ENCODE data around the gene PAF1. TPM values are rescaled to one million over a fixed set of nuclear protein-coding genes. Genes with fewer than 3 reads are reported as not detected.

PAF1 gene
- total RNA-seq, 4 donors from 2014 or later, result 21.8 to 65.6 (median 33.7) TPM

- Histone ChIP-seq H3K4me3 (no peak overlapping the region), H3K9me3 (no peaks in the 10 kb centered on the region), H3K27ac (peak overlapping the region; percentile 98 to 99), H3K27me3 (no peaks in the 10 kb centered on the region), H3K36me3 (no peaks in the 10 kb centered on the region), H3K4me1 (peaks cover 0 to 20% of the 10 kb centered on the region in 2 donors)
- intact Hi-C loops (cut with DNase I; ENCODE audit: low total_unique reads), result no loop called here
- DNase-seq, result peak; percentile 31 to 39
- TF ChIP-seq CTCF (IDR thresholded peaks at IDR 0.05) (no peak), POLR2A (IDR thresholded peaks at IDR 0.05) (no peak)
These were observed 25.5 kb upstream of the PAF1 start for GRCh38 chr19:39416152-39417120.

GRCh38 chr19:39415111-39416046, 24.5 kb upstream of the PAF1 start:
- peak; percentile 28 to 41 for DNase-seq
- no peaks in the 10 kb centered on the region for H3K9me3 ChIP-seq
- no peak for TF ChIP-seq CTCF (IDR thresholded peaks at IDR 0.05)
- no peak for TF ChIP-seq POLR2A (IDR thresholded peaks at IDR 0.05)
- intact Hi-C loops (cut with DNase I; ENCODE audit: low total_unique reads), result no loop called here
- no peaks in the 10 kb centered on the region for H3K27me3 ChIP-seq
- peak overlapping the region; percentile 98 to 99 for H3K27ac ChIP-seq
- no peaks in the 10 kb centered on the region for H3K36me3 ChIP-seq
- peaks cover 0 to 20% of the 10 kb centered on the region in 2 donors for H3K4me1 ChIP-seq
- peak overlapping the region in 1 of 2 donors; percentile 98 for H3K4me3 ChIP-seq

GRCh38 chr19:39413911-39414608, 23.2 kb upstream of the PAF1 start:
- intact Hi-C loops (cut with DNase I; ENCODE audit: low total_unique reads), result no loop called here
- peak overlapping the region; percentile 98 to 99 for H3K27ac ChIP-seq

More at GRCh38 chr19:39413911-39414608, 23.2 kb upstream of the PAF1 start:
- Histone ChIP-seq H3K9me3 (no peaks in the 10 kb centered on the region), H3K36me3 (no peaks in the 10 kb centered on the region), H3K4me3 (peak overlapping the region; percentile 60 to 98), H3K27me3 (no peaks in the 10 kb centered on the region), H3K4me1 (peaks cover 0 to 20% of the 10 kb centered on the region in 2 donors)
- TF ChIP-seq CTCF (IDR thresholded peaks at IDR 0.05), result no peak
- TF ChIP-seq POLR2A (IDR thresholded peaks at IDR 0.05), result no peak
- DNase-seq, result peak; percentile 47 to 51

Data from uterus (tissue), 4 donors.